ENCODE measurements around the gene LRMDA. TPM values are rescaled to one million over a fixed set of nuclear protein-coding genes. Genes with fewer than 3 reads are reported as not detected.

LRMDA gene
- total and polyA plus RNA-seq, 2 of the 4 experiments (the other 2 are of a cell fraction), result 0.07 TPM; not detected in 1

DNA sequence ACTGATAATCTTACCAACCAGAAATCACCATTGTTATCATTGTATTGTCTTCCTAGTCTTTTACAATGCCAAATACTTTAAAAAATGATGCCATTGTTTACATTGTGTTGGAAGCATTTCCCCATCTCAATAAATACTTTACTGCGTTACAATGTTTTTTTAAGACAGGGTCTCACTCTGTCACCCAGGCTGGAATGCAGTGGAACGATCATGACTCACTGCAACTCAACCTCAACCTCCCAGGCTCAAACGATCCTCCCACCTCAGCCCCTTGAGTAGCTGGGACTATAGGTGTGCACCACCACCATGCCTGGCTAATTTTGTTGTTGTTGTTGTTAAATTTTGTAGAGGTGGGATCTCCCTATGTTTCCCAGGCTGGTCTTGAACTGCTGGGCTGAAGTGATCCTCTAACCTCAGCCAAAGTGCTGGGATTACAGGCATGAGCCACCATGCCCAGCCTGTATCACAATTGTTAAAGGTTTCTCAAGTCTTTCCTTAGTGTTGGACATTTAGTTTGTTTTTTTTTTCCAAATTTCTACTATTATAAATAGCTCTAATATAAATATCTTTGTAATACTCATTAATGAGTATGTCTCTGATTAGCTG, 13.5 kb downstream of the LRMDA start:
- H2BK120ac ChIP-seq (ENCODE audit: low read depth, low read length), result no peak overlapping the region
- ATAC-seq (ENCODE audit: low read depth) (no peak), DNase-seq (no peak)
- no peak overlapping the region for H4K8ac ChIP-seq (ENCODE audit: low read depth in 2 of 2, low read length in 2 of 2)
- H2BK20ac ChIP-seq (ENCODE audit: low read depth, low read length), result no peak overlapping the region
- H3K27ac ChIP-seq (ENCODE audit: insufficient read depth, low read length), result no peak overlapping the region
- BruUV-seq (replicated peaks), result no TSS peak
- H3K4me2 ChIP-seq (ENCODE audit: low read depth, low read length), result no peak overlapping the region
- intact Hi-C loops (cut with micrococcal nuclease), result no loop called here
- no peak overlapping the region for H2BK15ac ChIP-seq (ENCODE audit: low read depth, low read length)
- H4K91ac ChIP-seq (ENCODE audit: insufficient read depth, low read depth, low read length), result no peak overlapping the region
- TF ChIP-seq RAD21 (IDR thresholded peaks at IDR 0.05; ENCODE audit: low read length) (no peak), MAFK (IDR thresholded peaks at IDR 0.05; ENCODE audit: low read depth, low read length) (no peak), CHD1 (IDR thresholded peaks at IDR 0.05; ENCODE audit: low read depth, low read length) (no peak)
- TF ChIP-seq, protein P1, sequence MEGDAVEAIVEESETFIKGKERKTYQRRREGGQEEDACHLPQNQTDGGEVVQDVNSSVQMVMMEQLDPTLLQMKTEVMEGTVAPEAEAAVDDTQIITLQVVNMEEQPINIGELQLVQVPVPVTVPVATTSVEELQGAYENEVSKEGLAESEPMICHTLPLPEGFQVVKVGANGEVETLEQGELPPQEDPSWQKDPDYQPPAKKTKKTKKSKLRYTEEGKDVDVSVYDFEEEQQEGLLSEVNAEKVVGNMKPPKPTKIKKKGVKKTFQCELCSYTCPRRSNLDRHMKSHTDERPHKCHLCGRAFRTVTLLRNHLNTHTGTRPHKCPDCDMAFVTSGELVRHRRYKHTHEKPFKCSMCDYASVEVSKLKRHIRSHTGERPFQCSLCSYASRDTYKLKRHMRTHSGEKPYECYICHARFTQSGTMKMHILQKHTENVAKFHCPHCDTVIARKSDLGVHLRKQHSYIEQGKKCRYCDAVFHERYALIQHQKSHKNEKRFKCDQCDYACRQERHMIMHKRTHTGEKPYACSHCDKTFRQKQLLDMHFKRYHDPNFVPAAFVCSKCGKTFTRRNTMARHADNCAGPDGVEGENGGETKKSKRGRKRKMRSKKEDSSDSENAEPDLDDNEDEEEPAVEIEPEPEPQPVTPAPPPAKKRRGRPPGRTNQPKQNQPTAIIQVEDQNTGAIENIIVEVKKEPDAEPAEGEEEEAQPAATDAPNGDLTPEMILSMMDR (conservative IDR thresholded peaks at IDR 0.05; ENCODE audit: low read depth, low read length), result no peak
- TF ChIP-seq, protein P2, sequence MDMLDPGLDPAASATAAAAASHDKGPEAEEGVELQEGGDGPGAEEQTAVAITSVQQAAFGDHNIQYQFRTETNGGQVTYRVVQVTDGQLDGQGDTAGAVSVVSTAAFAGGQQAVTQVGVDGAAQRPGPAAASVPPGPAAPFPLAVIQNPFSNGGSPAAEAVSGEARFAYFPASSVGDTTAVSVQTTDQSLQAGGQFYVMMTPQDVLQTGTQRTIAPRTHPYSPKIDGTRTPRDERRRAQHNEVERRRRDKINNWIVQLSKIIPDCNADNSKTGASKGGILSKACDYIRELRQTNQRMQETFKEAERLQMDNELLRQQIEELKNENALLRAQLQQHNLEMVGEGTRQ (IDR thresholded peaks at IDR 0.05; ENCODE audit: low read depth, low read length), result no peak
- H3K9me3 ChIP-seq (ENCODE audit: control insufficient read depth, insufficient read depth, low read length), result peaks cover 8% of the 10 kb centered on the region; the same call in 1 of the 2 replicates
- H3K36me3 ChIP-seq (ENCODE audit: control insufficient read depth, insufficient read depth, low read length), result no peaks in the 10 kb centered on the region
- no peak overlapping the region for H3K23ac ChIP-seq (ENCODE audit: low read depth, low read length)
- no peak overlapping the region for H3K14ac ChIP-seq (replicated peaks; ENCODE audit: low read depth, low read length)
- H3K4me3 ChIP-seq (ENCODE audit: insufficient read depth, low read depth, low read length), result no peak overlapping the region
- H3K18ac ChIP-seq (ENCODE audit: low read depth, low read length), result no peak overlapping the region
- H3K4ac ChIP-seq (ENCODE audit: low read depth, low read length), result no peak overlapping the region
- H3K9ac ChIP-seq (ENCODE audit: low read depth, low read length), result no peak overlapping the region
- peaks cover 2% of the 10 kb centered on the region; the same call in 1 of the 2 replicates for H3K27me3 ChIP-seq (ENCODE audit: control insufficient read depth, insufficient read depth, low read length)
- no CpG with 5 or more reads among the region's 3 CpGs for WGBS, 2 experiments (ENCODE audit: extremely low coverage in 2 of 2, insufficient read length in 1 of 2)
- no peaks in the 10 kb centered on the region for H4K20me1 ChIP-seq (ENCODE audit: insufficient read depth, low read length)
- ChIA-PET CTCF (no interaction called here), POLR2A (ENCODE audit: unreplicated experiment) (no interaction called here)
- no peak overlapping the region for H2AK5ac ChIP-seq (ENCODE audit: low read depth, low read length)
- in situ Hi-C loops (cut with MboI; ENCODE audit: low sequenced_read_pairs), result no loop called here
- H2AFZ ChIP-seq (replicated peaks; ENCODE audit: low read length, poor library complexity), result no peak overlapping the region
- no peak overlapping the region for H2AK9ac ChIP-seq (replicated peaks; ENCODE audit: low read depth, low read length, poor library complexity)
- no peaks in the 10 kb centered on the region for H3K4me1 ChIP-seq (ENCODE audit: control insufficient read depth, insufficient read depth, low read length)
- H4K5ac ChIP-seq (ENCODE audit: low read depth, low read length), result no peak overlapping the region
- no peak overlapping the region for H2BK5ac ChIP-seq (ENCODE audit: low read depth, low read length, poor library complexity, severe bottlenecking)
- no peak overlapping the region for H3K56ac ChIP-seq (ENCODE audit: extremely low read depth, insufficient read depth, low read length)
- H3K79me1 ChIP-seq (ENCODE audit: low read depth in 1 of 2, low read length in 2 of 2), result no peaks in the 10 kb centered on the region
- no peaks in the 10 kb centered on the region for H3K9me1 ChIP-seq (ENCODE audit: insufficient read depth, low read length)
- dilution Hi-C loops (cut with HindIII; ENCODE audit: low sequenced_read_pairs, unreplicated experiment), result no loop called here

All from IMR-90 (cell line).